GM18520 (cell line): ENCODE measurements around the gene RABL6.
A peak's percentile ranks its signal among the peaks of the same experiment; 100 is the strongest.
"Not testable (repeated sequence)": the region's sequence is repeated elsewhere in the genome, so short reads cannot be mapped to it uniquely, and the experiment has no call there.

Experiments used
- ATAC-seq: cut with Tn5 transposase; IDR thresholded peaks from one replicate; pipeline ENCODE4 v1.9.1; 2021; ENCODE audit not compliant: unreplicated experiment

Gene RABL6, protein sequence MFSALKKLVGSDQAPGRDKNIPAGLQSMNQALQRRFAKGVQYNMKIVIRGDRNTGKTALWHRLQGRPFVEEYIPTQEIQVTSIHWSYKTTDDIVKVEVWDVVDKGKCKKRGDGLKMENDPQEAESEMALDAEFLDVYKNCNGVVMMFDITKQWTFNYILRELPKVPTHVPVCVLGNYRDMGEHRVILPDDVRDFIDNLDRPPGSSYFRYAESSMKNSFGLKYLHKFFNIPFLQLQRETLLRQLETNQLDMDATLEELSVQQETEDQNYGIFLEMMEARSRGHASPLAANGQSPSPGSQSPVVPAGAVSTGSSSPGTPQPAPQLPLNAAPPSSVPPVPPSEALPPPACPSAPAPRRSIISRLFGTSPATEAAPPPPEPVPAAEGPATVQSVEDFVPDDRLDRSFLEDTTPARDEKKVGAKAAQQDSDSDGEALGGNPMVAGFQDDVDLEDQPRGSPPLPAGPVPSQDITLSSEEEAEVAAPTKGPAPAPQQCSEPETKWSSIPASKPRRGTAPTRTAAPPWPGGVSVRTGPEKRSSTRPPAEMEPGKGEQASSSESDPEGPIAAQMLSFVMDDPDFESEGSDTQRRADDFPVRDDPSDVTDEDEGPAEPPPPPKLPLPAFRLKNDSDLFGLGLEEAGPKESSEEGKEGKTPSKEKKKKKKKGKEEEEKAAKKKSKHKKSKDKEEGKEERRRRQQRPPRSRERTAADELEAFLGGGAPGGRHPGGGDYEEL

DNA sequence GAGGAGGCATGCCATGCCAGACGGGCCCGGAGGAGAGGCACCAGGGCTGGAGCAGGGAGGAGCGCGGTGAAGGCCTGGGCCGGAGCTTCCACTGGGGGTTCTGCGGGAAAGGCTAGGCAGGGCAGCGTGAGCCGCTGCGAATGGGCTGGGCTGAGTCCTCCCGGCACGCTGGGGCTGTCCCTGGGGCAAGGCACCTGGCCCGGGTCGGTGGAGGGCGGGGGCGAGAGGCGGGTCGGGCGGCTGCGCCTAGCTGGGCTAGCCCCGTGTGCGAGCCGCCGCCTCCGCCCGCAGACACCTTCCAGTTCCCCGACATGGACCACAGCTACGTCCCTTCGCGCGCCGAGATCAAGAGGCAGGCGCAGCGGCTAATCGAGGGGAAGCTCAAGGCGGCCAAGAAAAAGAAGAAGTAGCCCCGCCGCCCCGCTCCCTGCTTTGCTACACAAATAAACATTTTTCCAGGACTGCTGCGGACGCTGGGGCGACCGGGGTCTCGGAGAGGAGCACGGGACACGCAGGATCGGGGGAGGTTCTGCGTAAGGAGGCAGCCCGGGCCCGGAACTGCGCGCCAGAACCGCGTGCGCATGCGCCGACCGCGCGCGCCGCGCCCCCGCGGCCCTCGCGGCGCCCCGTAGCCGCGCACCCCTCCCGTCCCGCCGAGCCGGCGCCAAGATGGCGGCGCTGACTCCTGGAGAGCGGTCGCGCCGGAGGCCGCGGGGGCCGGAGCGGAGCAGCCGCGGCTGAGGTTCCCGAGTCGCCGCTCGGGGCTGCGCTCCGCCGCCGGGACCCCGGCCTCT, at the start of gene RABL6:
RABL6 (plus strand) TSS at position 668 of the 794 bp plus-strand sequence. CDS start 249 bp downstream, outside the sequence.
- peak; percentile 61 for ATAC-seq

GRCh38 chr9:136759001-136759400, 48.7 kb upstream of the RABL6 start:
- no peak for ATAC-seq

DNA sequence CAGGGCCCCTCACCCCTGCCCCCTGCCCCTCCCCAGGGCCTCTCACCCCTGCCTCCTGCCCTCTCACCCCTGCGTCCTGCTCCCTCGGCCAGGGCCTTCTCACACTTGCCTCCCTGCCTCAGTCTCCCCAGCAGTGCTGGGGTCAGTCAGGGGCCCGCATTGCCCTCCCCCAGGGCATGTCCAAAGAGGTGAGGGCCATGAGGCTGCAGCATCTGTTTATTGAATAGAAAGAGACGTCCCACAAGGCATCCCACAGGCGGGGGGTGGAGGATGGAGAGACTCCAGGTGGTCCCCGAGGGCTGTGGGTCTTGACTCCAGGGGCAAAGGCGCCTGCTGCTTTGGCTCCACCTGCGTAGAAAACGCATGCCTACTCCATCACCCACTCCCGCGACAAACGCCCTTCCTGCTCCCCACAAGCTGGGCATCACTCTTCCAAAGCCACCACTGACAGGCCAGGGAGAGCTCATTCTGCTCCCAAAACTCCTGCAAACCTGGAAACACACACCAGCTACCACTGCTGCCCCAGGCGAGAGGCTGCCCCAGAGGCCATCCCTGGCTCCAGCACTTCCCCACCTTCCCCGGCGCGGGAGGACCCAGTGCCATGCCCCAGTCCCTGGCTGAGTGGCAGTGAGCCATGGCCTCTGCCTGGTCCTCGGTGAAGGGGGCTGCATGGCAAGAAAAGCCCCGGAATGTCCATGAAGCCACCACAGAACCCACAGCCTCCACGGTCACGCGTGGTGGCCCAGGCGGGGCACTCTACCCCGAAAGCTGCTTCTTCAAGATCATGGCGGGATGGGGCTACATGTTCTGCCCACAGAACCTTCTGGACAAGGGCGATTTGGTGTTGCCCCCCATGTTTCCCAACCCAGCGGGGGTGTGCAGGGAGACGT, 48.1 kb upstream of the RABL6 start:
- ATAC-seq, result no peak

DNA sequence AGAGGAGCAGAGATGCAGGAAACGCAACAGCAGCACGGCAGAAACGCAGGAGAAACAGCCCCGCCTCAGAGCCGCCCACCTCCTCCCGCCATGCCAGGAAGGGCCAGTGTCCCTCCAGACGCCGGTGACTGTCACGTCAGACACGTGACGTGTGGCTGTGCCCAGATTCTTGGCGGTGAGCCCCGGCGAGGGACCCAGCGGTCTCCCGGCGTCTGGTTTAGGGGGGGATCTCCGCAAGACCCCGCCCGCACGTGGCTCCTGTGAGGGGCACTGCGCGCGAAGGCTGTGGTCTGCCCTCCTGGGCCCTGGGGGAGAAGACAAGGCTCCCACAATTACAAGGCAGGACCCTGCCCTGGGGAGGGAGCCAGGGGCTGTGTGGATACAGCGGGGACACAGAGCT, 47.3 kb upstream of the RABL6 start:
- ATAC-seq, result no peak

DNA sequence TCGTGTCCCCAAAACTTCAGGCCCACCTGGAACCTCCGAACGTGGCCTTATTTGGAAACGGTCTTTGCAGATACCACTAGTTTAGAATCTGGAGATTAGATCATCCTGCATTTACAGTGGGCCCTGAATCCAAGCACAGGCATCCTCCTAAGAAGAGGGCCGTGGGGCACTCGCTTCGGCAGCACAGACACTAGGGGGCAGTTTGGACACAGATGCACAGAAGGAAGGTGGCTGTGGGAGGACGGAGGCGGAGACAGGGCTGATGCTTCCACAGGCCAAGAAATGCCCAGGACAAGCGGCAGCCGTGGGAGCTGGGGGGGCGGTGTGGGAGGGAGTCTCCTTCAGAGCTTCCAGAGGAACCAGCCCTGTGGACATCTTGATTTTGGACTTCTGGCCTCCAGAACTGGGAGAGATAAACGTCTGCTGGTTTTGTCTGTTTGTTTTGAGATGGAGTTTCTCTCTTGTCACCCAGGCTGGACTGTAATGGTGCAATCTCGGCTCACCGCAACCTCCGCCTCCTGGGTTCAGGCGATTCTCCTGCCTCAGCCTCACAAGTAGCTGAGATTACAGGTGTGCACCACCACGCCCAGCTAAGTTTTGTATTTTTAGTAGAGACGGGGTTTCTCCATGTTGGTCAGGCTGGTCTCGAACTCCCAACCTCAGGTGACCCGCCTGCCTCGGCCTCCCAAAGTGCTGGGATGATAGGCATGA, 46.8 kb upstream of the RABL6 start:
- not testable (repeated sequence) for ATAC-seq

DNA sequence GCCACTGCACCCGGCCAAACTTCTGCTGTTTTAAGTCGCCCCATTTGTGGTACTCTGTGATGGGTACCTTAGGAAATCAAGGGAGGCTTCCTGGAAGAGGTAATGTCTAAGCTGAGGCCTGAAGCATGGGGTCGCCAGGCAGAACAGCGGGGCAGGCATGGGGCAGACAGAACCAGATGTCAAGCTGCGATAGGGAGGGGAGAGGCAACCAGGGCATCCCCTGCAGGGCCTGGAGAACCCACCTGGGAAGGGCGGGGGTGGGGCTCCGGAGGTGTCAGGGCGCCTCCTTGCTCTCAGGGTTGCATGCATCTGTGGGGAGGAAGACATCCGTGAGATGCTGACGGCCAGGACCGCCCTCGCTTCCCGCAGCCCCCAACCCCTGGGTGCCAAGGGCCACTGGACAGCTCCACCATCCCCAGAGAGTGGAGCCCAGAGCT, 46.2 kb upstream of the RABL6 start:
- no peak for ATAC-seq

DNA sequence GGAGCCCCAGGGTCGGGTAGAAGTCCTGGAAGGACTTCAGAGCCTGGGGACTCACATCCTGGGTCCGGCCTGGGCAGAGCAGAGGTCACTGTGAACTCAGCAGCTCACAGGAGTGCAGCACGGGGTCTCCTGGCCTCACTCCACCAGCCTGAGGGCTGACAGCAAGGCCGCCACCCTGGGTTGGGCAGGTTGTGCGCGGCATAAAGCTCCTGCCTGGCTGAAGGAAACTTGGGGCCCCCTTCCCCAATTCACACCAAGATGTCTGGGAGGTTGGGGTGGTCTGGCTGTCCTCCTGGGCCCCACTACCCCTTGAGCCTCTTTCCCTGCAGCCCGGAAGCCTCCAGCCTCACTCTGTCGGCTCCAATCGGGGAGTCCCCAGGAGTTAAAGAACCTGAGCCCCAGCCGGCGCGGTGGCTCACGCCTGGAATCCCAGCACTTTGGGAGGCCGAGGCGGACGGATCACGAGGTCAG, 45.5 kb upstream of the RABL6 start:
- no peak for ATAC-seq

DNA sequence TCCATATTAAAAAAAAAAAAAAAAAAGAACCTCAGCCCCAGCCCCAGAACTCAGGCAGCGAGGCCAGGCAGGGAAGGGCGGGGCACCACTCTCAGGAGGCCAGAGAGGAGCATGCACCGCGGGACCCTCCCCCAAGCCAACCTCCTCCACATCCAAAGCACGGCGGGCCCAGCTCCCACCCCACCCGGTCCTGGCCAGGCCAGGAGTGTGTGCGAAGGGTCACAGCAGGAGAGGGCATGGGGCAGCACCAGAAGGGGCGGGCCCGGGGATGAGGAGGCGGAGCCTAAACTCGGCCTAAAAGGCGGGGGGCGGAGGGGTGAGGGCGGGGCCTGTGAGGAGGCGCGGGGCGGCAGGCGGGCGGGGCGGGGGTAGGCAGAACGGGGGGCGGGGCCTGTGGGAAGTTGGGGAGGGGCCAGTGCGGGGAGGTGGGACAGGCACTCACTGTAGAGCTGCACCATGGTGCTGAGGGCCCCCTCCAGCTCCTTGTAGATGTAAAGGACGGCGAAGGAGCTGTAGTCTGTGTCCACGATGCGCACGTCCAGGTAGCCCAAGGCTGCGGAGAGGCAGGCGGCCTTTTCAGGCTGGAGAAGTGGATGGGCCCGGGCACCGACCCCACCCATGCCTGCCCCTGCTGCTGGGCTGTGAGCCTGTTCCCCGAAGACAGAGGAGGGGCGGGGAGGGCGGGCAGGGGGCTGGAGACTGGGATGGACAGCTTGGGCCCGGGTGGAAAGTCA, 44.7 kb upstream of the RABL6 start:
- no peak for ATAC-seq

DNA sequence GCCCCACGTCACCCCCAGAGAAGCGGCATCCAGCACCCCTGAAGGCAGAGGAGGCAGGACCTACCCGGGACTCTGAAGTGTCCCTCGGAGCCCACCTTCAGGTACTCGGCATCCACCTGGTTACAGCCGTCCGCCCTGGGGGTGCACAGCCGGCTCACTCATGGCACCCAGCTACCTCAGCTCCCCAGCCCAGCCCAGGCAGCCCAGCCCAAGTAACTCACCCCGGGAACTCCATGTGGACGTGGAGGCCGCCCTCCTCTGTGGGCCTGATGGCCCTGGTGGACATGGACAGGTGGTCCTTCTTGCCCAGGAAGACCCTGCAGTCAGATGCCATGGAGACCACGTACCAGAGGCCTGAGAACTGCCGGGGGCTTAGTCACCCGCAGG, 44.1 kb upstream of the RABL6 start:
- no peak for ATAC-seq

DNA sequence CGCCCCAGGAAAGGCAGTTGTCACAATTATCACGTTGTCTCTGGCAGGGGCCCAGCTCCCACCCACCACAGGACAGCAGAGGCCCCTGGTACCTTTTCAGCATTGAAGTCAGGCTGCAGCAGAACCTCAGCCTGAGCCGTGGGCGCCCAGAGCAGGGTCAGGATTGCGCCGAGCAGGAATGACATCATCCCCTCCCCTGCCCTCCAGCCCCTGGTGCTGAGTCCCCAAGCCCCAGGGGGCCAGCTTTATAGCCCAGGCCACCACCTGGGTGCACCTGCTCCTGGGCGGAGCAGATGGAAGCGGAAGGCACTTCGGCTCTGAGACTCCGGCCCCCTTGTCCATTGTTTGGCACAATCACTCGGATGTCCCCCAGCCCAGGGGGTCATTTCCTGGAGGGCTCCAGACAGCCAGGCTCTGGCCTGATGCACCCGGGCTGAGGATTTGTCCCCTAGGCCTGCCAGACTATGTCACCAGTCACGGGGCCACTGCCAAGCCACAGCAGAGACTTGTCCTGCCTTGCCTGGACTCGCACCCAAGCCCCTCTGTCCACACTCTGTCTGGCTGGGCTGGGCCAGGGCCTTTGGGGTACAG, 43.4 kb upstream of the RABL6 start, which contains the start of gene LCN15:
LCN15 (minus strand) TSS at position 218 of the 591 bp plus-strand sequence; CDS start at position 188, 30 bp downstream.
- no peak for ATAC-seq

DNA sequence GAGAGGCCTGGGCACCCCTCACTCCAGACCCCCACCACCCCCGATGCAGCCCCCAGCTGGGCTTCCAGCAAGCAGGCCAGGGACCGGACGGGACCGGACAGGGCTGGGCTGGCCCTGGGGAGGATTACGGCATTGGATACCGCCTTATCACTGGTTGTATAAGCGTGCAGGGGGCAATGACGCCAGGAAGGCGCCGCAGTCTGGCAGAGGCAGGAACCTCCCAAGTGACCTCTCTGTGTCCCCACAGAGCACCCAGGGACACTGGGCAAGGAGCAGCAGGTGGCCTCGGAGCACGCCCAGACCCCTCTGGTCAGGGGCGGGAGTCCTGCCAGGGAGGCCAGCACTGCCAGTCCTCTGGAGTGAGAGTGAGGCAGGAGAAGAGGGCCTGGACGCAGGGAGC, 42.7 kb upstream of the RABL6 start:
- no peak for ATAC-seq

- peak; percentile 43 for ATAC-seq
Measured at GRCh38 chr9:136765745-136766409, 41.9 kb upstream of the RABL6 start.

DNA sequence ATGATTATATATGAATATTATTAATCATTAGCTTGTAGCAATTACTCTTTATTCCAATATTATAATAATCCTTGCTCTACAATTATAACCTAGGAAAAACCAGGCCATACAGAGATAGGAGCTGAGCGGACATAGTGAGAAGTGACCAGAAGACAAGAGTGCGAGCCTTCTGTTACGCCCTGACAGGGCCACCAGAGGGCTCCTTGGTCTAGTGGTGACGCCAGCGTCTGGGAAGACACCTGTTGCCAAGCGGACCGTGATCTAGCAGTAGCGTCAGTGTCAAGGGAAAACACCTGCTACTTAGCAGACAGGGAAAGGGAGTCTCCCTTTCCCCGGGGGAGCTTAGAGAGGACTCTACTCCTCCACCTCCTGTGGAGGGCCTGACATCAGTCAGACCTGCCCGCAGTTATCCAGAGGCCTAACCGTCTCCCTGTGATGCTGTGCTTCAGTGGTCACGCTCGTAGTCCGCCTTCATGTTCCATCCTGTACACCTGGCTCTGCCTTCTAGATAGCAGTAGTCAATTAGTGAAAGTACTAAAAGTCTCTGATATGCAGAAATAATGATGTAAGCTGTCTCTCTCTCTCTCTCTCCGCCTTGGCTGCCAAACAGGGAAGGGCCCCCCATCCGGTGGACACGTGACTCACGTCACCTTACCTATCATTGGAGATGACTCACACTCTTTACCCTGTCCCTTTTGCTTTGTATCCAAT, 41.2 kb upstream of the RABL6 start:
- not testable (repeated sequence) for ATAC-seq

DNA sequence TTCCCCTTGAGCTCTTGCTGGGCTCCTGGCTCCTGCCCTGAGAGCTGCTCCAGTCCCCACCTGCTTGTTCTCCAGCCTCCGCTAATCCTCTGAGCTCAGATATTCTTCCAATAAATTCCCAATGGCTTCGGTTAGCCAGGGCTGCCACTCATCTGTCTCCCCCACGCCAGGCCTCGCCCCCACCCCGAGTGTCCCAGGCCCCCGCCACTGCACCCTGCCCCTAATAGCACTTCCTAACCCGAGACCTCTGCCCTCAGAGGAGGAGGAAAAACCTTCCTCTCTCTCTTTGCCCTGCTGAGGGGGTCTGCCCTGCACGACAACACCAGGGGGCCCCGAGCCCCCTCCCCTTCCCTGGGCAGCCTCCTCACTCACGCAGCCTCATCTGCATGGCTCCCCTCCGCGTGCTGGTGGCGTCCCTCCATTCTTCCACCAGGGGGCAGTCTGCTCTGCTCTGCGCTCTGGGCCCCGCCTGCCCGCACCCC, 38.0 kb upstream of the RABL6 start:
- no peak for ATAC-seq

DNA sequence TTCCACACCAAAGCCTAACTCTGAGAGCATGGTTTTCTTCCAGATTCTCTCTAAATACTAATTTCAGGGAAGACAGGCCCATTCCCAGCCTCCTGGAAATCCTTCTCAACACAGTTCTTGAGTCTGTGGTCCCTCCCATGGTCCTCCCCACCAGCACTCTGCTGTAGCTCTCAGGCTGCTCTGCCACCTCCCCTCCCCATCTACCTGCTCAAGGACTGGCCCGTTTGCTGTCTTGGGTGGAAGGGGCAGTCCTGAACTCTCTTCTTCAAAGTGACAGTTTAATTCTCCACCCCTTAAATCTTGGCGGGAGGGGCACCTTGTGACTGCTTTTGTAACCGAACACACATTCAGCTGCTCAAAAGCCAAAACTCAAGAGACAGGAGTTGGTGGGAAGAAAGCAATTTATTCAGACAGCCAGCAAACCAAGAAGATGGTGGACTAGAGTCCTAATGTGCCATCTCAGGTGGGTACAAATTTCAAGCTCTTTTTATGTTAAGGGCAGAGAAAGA, 35.8 kb upstream of the RABL6 start:
- ATAC-seq, result no peak

DNA sequence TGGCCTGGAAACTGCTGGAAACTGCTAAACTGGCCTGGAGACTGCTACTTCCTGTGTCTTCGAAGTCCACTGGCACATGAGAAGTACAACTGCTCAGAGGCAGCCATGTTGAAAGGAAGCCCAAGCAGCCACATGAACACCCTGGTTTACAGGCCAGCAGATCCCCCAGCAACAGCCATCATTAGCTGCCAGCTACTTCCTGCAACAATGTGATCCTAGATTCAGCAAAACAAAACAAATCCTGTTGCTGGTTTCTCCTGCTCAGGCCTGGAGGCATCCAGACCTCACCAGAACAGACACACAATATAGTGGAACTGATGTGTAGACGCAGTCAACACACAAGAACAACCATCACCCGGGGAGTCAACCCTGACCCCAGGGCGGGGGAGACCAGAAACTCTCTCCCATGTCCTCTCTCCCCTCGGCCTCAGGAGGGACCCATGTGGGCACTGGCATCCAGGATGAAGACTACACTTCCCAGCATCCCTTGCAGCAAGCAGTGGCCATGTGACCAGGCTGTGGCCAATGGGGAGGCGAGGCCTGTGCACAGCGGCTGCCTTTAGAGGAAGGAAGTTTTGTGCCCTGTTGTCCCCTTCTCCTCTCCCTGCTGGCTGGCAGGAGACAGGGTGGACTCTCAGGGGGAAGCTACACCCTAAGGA, 34.2 kb upstream of the RABL6 start:
- no peak for ATAC-seq
